Measurements from ENCODE around the gene CLRN3.

CLRN3 gene

DNA sequence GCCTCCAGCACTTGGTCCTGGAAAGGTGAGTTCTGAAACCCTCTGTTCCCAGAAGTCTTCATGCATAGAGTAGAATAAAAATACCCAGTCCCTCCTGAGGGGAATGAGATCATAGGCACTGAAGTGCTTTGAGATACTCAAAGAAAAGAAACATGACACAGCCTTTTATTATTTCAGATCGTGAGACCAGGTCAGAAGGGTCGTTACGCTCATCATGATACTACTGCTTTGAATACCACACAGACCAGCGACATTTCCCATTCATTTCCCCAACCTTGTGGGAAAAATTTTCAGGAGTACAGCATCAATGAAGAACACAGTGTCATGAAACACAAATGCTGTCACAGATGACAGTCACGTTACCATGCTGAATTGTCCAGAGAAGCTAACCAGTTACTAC is 15.0 kb downstream of the CLRN3 start:
- in situ Hi-C loops (cut with MboI; ENCODE audit: low sequenced_read_pairs) = loop anchor here (25.0 kb wide), 1 partner anchor 135 kb away; no protein-coding TSS in a partner anchor

DNA sequence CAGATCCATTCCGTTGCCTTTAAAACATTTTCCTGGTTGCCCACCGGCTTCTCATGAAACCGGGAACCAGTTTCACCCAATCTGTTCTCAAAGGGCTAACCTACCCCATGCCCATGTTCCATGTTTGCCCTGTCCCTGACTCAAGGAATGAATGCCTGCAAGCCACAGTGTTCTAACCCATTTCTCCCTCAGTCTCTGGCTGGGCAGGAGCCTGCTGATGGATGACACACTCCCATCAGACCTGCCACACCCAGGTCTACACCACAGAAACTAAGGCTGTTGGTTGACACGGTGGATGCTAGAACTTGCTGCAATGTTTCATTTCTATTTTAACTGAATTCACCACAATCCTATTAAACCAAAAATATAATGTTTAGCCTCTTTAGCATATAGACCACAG is 15.6 kb downstream of the CLRN3 start:
- in situ Hi-C loops (cut with MboI; ENCODE audit: low sequenced_read_pairs) = loop anchor here (25.0 kb wide), 1 partner anchor 135 kb away; no protein-coding TSS in a partner anchor

DNA sequence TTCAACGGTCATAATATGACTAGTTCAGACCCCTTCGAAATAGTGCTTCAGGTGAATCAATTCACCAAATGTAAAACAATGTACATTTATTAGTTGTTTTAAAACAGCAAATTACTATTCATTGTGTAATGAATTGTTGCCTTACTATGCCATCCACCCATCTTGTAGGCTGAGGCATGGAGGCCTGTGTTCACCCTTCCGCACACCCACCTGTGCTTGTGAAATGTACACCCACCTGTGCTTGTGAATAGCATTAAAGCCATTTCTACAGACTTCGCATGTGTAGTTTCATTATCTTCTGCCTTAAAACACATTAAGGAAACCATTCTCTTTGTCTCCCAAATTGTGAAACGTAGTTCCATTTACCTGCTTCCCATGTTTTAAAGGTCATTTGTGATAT is 16.8 kb downstream of the CLRN3 start:
- in situ Hi-C loops (cut with MboI; ENCODE audit: low sequenced_read_pairs) = loop anchor here (25.0 kb wide), 1 partner anchor 136 kb away; no protein-coding TSS in a partner anchor

DNA sequence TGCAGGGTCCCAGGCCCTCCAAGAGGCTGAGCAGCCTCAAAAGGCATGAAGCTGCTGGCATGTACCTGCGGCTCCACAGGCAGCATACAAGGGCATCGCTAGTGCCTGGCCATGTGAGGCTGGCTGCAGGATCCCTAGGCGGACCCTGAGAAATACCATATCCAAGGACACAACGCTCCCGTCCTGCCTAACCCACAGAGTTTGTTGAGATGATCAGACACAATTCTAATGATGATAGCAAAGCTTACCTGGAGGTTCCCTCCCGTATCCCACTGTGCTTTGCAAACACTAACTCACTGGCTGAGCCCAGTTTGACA is 17.3 kb downstream of the CLRN3 start:
- in situ Hi-C loops (cut with MboI; ENCODE audit: low sequenced_read_pairs) = loop anchor here (25.0 kb wide), 1 partner anchor 137 kb away; no protein-coding TSS in a partner anchor

DNA sequence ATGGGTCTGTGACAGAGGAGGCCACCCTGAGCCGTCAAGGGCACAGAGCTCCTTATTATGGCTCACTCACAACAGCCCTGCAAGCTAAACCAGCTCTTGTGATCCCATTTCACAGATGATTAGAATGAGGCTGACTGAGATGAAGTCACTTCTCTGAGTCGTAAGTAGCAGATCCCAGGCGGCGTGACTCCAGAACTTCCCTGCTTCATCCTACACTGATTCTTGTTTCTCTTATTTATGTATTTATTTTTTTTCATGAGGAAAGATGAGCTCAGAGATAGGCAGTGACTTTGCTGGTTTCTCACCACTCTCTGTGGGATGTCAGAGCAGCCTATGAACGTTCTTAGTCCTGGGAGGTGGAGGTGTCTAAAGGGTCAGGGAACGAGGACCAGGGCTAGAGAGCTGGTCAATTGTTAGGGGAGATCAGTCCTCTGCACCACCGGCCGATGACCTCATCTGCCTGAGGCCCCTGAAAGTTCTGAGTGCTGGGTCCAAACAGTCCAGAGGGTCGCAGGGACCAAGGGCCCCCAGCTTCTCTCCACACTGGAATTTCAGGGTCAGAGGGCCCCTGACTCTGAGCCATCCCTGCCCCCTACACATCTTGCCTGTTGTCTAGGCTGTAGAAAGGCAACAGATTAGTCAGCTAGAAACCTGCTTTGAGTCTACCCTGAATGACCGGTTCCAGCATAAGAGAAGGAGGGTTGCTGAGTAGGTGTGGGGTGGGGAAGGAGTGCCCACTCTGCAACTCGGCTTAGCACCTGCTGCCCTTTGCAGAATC is 17.9 kb downstream of the CLRN3 start:
- in situ Hi-C loops (cut with MboI; ENCODE audit: low sequenced_read_pairs) = loop anchor here (25.0 kb wide), 1 partner anchor 137 kb away; no protein-coding TSS in a partner anchor

DNA sequence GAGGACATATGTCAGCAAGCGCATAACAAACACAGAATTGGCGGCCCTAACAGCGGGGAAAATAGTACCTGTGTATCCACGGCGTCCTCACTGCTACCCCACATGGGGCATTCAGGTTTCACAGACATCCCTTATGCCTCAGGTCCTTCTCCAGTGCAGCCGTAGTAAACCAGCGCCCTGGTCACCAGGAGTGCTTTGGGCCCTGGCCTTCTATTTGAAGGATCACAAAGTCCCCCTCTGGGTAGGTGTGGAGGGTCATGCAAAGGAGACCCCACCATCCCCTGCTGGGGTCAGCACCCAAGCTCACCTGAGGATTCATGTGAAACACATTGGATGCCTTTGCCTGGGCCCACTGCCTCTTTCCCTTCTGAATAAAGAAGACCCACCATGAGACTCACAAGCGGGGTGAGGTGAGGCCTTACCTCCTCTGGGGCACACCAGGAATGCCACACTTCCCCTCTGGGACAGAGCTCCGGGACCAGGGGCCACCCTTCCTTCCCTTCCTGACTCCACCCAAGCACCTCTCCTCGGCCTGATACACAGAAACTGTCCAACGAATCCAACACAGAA is 18.8 kb downstream of the CLRN3 start:
- in situ Hi-C loops (cut with MboI; ENCODE audit: low sequenced_read_pairs) = no loop called here

DNA sequence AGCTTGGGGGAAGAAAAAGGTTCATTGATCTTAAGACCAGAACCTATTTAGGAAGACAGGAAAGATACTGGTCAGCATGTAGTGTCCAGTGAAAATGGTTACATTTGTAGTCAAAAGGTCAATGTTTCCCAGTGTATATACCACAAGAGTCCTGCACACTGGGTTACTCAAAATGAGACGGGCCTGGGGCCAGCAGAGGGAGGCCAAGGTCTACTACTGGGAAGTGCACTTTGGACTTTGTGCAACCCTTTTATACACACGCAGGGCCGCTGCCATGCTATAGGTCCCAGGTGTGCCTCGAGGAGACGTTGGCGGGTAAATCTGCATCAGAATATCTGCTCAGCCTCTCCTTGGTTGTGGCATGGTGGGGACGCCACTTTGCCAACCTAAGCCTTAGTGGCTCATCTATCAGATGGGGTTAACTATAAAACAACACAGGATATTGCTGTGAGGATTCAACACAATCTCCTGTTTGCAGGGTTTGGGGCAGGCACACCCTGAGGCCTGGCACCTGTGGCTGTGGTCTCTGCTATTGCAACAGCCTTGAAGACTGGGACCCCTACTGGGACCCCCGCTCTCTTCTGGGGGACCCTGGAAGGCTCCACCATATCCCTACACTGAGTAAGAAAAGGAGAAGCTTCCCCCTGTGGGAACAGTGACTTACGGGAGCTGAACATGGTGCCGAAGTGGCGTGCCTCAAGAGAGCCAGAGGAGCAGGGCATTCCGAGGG is 19.7 kb downstream of the CLRN3 start:
- in situ Hi-C loops (cut with MboI; ENCODE audit: low sequenced_read_pairs) = no loop called here

DNA sequence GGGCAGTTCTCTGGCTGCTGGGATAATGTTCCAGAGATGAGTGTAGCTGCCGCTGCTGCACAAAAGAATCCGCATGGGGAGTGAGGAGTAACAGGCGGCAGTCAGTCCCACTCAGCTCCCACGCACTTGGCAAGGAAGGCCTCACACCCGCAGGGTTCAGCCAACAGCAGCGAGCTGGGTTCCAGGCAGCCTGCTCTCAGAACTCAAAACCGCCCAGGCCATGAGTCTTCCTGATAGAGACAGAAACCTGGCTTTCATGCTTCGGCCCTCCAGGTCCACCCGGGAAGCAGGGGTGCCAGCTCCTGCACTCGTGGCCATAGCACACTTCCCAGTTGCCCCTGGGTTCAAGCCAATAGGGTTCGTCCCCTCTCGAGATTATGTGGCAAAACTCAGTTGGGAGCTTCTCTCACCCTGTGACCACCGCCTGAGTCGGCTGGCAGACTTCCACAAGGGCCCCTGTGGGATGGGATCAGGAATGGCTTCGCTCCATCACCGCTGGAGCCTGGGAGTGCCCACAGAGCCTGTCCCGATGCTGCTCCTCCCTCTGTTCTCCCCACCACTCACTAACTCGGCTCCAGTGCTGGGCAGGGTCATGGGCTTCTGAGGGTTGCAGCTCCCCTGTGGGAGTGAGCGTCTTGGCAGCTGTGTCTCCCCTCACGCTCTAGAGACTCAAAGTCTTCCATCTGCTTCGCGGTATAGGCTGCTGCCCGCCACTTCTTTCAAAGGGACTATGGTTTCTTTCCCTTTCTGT is 20.6 kb downstream of the CLRN3 start:
- in situ Hi-C loops (cut with MboI; ENCODE audit: low sequenced_read_pairs) = no loop called here

DNA sequence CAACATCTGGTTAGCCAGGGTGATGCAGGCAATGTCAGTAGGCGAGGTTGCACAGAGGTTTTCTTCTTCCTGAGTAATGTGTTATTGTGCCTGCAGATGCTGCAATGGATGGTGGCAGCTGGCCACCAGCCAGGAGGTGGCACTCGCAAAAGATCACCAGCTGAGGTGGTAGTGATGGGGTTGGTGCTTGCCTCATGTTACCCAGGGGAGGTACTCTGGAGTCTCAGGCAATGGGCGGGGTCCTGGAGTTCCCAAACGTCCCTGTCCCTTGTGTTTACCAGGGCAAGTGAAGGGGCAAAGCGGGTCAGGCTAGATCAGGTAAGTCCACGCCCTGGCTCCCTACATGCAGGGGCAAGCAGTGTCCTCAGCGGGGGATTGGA is 21.1 kb downstream of the CLRN3 start:
- in situ Hi-C loops (cut with MboI; ENCODE audit: low sequenced_read_pairs) = no loop called here

DNA sequence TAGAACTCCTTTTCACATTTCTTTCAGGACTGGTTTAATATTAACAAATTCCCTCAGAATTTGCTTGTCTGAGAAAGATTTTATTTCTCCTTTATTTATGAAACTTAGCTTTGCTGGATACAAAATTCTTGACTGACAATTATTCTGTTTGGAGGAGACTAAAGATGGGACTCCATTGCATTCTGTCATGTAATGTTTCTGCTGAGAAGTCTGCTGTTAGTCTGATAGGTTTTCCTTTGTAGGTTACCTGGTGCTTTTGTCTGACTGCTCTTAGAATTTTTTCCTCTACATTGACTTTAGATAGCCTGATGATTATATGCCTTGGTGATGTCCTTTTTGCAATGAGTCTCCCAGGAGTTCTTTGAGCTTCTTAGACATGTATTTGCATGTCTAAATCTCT is 23.4 kb downstream of the CLRN3 start:
- in situ Hi-C loops (cut with MboI; ENCODE audit: low sequenced_read_pairs) = no loop called here

DNA sequence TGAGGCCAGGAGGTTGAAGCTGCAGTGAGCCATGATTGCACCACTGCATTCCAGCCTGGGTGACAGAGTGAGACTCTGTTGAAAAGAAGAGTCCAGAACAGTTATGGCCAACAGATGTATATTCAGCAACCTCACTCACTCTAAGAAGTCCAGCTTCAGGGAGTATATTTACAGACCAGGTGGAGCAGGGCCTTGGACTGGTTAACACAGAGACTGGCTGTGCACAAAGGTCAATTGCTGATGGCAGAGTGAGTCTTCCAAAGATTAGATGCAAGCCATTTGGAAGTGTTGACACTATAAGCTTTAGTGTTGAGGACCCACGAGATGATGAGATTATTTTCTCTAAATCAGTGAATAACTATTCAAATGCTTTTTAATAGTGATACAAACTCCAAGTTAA is 24.9 kb downstream of the CLRN3 start:
- in situ Hi-C loops (cut with MboI; ENCODE audit: low sequenced_read_pairs) = no loop called here

DNA sequence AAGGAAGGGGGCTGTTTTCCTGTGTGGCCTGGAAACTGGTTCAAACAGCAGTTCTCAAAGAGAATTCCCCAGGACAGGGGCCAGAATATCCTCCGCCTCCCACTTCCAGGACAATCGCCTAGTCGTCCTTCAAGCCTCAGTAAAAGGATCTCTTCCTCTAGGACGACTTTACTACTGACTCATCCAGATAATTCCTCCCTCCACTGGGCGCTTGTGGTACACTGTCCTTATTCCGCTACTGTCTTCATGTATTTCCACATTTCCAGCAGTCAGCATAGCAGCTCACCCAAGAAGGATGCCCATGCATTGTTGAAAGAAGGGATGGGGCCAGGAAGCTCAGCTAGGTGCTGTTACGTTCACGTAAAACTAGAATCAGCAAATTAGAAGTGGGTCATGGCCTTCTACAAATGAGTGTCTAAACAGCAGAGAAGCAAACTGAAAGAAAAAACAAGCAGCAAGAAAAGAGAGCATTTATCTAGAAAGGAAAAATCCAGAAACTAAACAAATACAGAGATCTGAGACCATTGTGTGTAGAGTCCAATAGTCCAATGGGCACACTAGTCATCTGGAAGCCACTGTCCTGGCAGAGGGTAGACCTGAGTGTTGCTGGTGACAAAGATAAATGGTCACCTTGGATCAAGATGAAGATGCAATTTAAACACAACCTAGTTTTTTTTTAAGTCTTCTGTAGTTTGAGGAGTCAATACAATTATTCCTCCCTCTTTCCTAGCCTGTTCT is 26.3 kb downstream of the CLRN3 start:
- in situ Hi-C loops (cut with MboI; ENCODE audit: low sequenced_read_pairs) = no loop called here

DNA sequence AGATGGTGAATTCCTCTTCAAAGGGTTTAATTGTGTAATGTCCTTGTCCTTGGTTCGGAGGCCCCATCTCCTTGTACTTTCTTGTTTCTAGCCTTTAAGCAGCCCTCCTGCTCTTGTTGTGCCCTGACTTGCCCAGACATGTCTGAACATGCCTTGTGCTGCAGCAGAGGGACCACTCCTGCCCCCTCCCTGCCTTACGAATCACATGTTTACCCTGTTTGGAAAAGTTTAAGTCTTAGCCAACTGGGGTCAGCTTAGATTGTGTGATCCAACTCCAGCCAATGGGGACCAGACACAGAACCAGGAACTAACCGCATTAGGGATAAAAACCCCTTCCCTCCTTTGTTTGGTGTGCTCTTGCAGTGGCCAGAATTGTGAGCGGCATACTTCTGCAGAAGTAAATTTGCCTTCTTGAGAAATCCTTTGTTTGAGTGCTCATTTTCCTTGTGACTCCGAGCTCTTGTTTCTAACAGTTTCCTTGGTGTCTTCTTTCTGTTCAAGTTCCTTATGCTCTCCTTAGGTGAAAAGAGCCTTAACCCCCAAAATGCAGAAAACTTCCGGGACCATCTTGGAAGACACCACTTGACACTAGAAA is 29.4 kb downstream of the CLRN3 start:
- in situ Hi-C loops (cut with MboI; ENCODE audit: low sequenced_read_pairs) = no loop called here

DNA sequence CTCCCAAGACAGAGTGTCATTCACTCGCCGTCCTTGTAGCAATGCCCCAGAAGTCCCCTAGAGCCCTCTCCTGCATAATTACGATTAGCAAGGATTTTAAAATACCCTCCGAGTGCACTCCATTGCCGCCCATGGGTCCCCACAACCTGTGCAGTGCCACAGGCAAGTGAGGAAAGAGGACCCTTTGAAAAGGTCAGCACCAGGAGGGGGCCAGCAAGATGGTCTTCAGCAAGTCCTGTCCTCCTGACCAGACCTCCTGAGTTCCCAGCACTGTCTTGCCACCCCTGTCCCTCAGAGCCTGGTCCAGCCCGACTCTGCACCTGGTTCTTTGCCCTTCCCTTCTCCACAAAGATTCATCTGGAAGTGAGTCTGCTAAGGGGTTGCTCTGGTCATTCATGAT is 32.1 kb downstream of the CLRN3 start:
- in situ Hi-C loops (cut with MboI; ENCODE audit: low sequenced_read_pairs) = no loop called here

DNA sequence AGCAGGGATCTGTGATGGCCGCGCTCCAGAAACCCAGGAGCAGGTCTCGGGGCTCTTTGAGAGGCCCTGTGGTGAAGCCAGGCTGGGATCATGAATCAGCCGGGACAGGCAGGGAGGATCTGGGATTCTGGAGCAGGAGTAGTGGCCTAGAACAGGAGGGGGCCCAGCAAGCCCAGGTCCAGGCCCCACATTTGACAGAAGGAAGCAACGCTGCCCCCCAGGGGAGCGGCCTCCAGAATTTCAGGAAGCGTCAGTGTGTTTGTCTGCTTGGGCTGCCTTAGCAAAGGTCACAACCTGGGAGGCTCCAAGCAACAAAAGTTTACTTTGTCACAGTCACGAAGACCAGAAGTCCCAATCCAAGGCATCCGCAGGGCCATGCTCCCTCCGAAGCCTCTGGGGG is 36.8 kb downstream of the CLRN3 start:
- in situ Hi-C loops (cut with MboI; ENCODE audit: low sequenced_read_pairs) = no loop called here

DNA sequence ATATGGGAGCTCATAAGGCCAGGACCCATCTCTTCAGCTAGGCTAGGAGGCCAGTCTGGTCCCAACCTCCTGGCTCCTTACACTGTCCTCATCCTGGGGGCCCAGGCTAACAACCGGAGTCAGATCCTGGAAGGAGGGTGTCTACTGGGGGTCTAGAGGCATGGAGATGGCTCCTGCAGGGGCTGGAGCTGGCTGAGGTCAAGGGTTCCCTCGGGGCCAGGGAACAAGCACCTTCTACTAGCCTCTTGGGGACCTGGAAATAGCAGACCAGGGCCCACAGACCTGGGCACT is 37.2 kb downstream of the CLRN3 start:
- in situ Hi-C loops (cut with MboI; ENCODE audit: low sequenced_read_pairs) = no loop called here

DNA sequence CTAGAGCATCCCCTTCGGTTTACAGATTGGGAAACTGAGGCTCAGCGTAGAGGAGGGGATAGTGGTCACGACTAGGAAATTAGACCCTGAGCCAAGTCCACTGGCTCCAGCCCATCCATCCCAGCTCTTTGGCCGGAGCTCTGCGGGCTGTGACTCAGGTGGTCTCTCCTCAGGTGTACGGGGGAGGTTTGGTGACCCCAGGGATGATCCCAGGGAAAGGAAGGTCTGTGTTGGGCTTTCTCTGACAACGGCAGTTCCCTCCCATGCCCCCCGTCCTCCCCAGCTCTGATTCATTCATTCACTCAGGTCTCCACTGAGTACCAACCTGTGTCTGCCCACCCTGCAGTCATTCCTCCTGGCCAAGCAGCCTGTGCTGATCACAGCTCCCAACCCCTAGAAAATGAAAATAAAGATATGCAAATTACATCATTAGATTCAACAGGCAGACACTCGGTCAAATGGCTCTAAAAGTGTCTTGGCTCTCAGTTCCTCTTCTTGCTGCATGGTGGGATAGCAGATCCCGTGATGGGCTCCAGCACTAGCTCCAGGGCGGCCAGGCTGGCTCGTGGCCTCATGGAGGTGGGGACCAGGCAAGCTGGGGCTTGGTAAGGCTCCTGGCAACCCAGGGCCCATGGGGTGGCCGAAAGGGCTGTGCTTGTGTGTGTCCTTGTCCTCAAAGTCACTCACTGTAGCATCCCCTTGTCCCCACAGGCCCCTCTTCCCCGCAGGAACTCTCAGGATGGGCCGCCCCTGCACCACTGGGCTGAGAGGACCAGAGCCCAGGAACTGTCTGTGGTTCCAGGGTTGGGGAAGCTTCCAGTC is 37.8 kb downstream of the CLRN3 start:
- in situ Hi-C loops (cut with MboI; ENCODE audit: low sequenced_read_pairs) = no loop called here

DNA sequence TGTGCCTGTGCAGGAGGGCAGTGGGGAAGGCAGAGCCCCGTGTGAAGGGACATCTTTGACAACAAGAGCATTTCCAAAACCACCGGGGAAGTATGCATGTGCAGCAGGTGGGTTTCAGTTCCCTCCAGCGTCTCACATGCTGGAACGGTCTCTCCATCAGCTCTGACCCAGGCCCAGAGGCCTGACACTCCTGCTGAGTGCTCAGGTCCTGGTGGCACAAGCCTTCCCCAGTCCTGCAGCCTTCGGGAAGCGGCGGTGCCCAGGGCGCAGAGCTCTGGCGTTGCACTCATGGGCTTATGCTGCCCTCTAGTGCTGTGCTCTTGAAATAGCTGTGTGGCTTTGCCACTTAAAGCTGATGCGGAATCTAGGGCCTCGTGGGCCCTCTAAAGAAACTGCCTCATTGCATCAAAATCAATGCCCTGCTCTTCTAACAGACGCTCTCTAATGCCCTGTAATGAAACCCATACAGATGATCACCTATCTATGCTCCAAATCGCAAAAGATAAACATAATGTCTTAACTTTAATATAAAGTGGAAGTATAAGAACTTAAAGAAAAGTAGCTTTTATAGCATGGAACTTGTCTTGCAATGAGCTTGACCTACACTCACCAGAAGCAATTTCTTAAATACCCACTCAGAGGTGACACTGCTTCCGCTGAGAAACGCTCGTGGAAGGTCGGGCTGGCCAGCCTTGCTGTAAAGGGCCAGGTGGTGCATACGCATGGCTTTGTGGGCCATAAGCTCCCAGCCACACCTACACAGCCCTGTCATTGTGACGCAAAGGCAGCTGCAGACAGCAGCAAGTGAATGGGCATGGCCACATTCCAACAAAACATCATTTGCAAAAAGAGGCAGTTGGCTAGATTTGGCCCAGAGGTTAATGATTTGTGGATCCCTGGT is 38.6 kb downstream of the CLRN3 start:
- in situ Hi-C loops (cut with MboI; ENCODE audit: low sequenced_read_pairs) = no loop called here

DNA sequence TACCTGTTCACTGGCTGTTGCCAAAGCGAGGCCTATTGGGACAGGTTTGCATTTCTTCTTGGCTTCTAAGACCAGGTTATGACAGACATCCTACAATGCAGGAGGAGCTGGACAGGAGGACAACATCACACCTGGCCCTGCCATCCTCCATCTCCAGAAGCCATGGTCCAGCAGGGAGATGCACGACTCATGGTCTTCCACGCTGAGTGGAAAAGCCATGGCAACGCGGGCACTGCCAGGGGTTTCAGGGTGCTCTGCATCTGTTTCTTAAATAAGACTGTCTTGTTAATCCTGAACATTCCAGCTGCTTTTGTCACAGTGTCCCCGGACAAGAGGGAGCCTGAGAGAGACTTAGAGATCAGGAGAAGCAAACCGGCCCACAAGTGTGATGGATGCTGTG is 40.3 kb downstream of the CLRN3 start:
- in situ Hi-C loops (cut with MboI; ENCODE audit: low sequenced_read_pairs) = no loop called here

Measured in hTERT RPE-1 (cell line).